Inflammatory macrophage (primary cell): ENCODE results near the gene CD2AP.
"Not testable (repeated sequence)": the region's sequence is repeated elsewhere in the genome, so short reads cannot be mapped to it uniquely, and the experiment has no call there.

ENCODE experiments used
- DNase-seq, 2 donors: peaks; one replicate each; pipeline ENCODE4 v3.0.0-alpha.2; 2020 to 2022

CD2AP gene

GRCh38 chr6:47647626-47648025 is 170.0 kb downstream of the CD2AP start:
- not testable (repeated sequence) for DNase-seq

- DNase-seq = no peak
These were observed 170.4 kb downstream of the CD2AP start for GRCh38 chr6:47648031-47648430.

GRCh38 chr6:47650553-47651432 is 173.2 kb downstream of the CD2AP start:
- DNase-seq = no peak

- DNase-seq = no peak
These were observed 173.9 kb downstream of the CD2AP start for GRCh38 chr6:47651505-47651944.

- DNase-seq = no peak
These were observed 176.1 kb downstream of the CD2AP start for GRCh38 chr6:47653706-47654105.

GRCh38 chr6:47654255-47654654 is 176.7 kb downstream of the CD2AP start:
- DNase-seq = no peak

GRCh38 chr6:47655719-47656595 is 178.4 kb downstream of the CD2AP start:
- peak in 1 of 2 donors; percentile 1 for DNase-seq

- peak in 1 of 2 donors; percentile 6 for DNase-seq
These were observed 184.4 kb downstream of the CD2AP start for GRCh38 chr6:47661960-47662359.

- no peak for DNase-seq
These were observed 186.1 kb downstream of the CD2AP start for GRCh38 chr6:47663462-47664216.

GRCh38 chr6:47665112-47665511 is 187.5 kb downstream of the CD2AP start:
- DNase-seq = no peak

- DNase-seq = no peak
These were observed 192.3 kb downstream of the CD2AP start for GRCh38 chr6:47669684-47670513.

GRCh38 chr6:47670851-47671250 is 193.3 kb downstream of the CD2AP start:
- no peak for DNase-seq

GRCh38 chr6:47671777-47672176 is 194.2 kb downstream of the CD2AP start:
- no peak for DNase-seq

- DNase-seq = no peak
These were observed 195.2 kb downstream of the CD2AP start for GRCh38 chr6:47672816-47673215.

GRCh38 chr6:47674673-47675072 is 197.1 kb downstream of the CD2AP start:
- no peak for DNase-seq
